Measurements from ENCODE around the gene FAIM.

The FAIM gene

DNA sequence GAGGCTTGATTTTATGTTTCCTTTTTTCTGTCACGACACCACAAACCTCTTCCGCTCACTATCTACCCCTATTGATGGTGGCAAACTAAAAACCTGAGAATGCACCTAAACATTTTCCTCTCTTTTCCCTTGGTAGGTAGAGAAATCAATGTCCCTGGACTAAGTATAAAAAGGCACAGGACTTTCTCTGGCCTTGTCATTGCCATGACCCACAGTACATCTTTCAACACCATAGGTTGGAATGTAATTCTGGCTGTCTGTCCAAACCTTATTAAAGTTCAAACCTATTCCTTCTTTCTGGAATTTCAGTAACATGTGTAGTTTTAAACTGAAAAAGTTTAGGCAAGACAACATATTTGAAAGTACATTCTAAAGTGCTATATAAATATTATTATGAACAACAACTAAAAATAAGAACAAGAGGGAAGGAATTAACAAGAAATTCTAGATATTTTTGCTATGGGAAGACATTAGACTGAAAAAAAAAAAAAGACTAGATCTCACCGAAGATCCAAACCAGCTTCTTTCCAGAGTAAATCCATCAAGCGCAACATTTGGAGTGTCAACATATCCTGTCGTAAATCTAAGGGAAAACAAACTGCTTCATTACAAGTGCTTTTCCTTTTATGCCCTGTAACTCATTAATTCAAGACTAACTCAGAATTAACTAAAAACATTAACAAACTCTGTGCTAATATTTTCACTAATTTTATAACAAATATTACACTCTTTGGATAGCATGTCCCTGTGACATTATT is 73.1 kb downstream of the FAIM start:
- DNase-seq = no peak

DNA sequence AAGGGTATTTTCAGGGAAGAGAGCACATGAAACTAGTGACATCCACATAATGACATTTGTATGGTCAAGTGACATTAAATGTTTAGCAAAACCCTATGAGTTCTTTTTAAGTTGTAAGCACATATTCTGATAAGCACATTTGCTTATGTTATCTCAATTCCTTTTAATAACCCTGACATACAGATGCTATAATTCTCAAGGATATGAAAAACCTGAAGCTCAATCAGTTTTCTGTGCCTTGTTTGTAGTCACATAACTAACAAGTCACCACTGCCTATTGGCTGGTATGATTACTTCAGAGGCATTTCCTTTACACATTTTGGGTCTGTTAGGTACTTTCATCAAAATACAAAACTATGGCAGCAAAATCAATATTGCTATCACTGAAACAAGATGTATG is 74.1 kb downstream of the FAIM start:
- no peak for DNase-seq

Measured in activated CD4-positive, alpha-beta T cell treated with anti-CD3 and anti-CD28 coated beads, Interleukin-2, amount 50 U/mL, for 1 hour (primary cell).